ENCODE measurements around the gene NFIB.

Gene NFIB

GRCh38 chr9:14075218-14075617 is 238.7 kb downstream of the NFIB start:
- Histone ChIP-seq H3K4me3 (ENCODE audit: low read length, poor library complexity, severe bottlenecking) (no peak overlapping the region), H3K9me2 (replicated peaks; ENCODE audit: low read depth, low read length) (no peaks in the 10 kb centered on the region), H3K36me3 (ENCODE audit: insufficient read depth, low read length) (no peaks in the 10 kb centered on the region), H4K20me1 (ENCODE audit: insufficient read depth, low read length, poor library complexity, severe bottlenecking) (no peaks in the 10 kb centered on the region), H3K9me3 (ENCODE audit: insufficient read depth, low read depth, low read length) (no peaks in the 10 kb centered on the region), H3K4me2 (ENCODE audit: low read depth, low read length, poor library complexity, severe bottlenecking) (no peak overlapping the region), H3K27me3 (ENCODE audit: insufficient read depth, low read length, poor library complexity, severe bottlenecking) (no peaks in the 10 kb centered on the region), H2AFZ (ENCODE audit: low read length) (no peak overlapping the region), H3K79me2 (ENCODE audit: insufficient read depth, low read length) (no peaks in the 10 kb centered on the region), H3K9ac (ENCODE audit: low read depth, low read length, poor library complexity, severe bottlenecking) (no peak overlapping the region), H3K4me1 (ENCODE audit: insufficient read depth, low read length, poor library complexity, severe bottlenecking) (peaks cover 11% of the 10 kb centered on the region), H3F3A (ENCODE audit: low read depth) (no peaks in the 10 kb centered on the region)
- TF ChIP-seq CTCF (conservative IDR thresholded peaks at IDR 0.05; ENCODE audit: low read length) (no peak), EZH2phosphoT487 (IDR thresholded peaks at IDR 0.05; ENCODE audit: borderline replicate concordance) (no peak)

- Histone ChIP-seq H3K27me3 (ENCODE audit: insufficient read depth, low read length, poor library complexity, severe bottlenecking) (no peaks in the 10 kb centered on the region), H3K9me3 (ENCODE audit: insufficient read depth, low read depth, low read length) (no peaks in the 10 kb centered on the region), H3K9me2 (replicated peaks; ENCODE audit: low read depth, low read length) (no peaks in the 10 kb centered on the region), H3K4me1 (ENCODE audit: insufficient read depth, low read length, poor library complexity, severe bottlenecking) (peaks cover 11% of the 10 kb centered on the region), H3K9ac (ENCODE audit: low read depth, low read length, poor library complexity, severe bottlenecking) (no peak overlapping the region), H2AFZ (ENCODE audit: low read length) (no peak overlapping the region), H4K20me1 (ENCODE audit: insufficient read depth, low read length, poor library complexity, severe bottlenecking) (no peaks in the 10 kb centered on the region), H3K4me2 (ENCODE audit: low read depth, low read length, poor library complexity, severe bottlenecking) (peak overlapping the region; percentile 40), H3K79me2 (ENCODE audit: insufficient read depth, low read length) (no peaks in the 10 kb centered on the region), H3F3A (ENCODE audit: low read depth) (no peaks in the 10 kb centered on the region), H3K4me3 (ENCODE audit: low read length, poor library complexity, severe bottlenecking) (no peak overlapping the region), H3K36me3 (ENCODE audit: insufficient read depth, low read length) (no peaks in the 10 kb centered on the region)
- TF ChIP-seq CTCF (conservative IDR thresholded peaks at IDR 0.05; ENCODE audit: low read length) (no peak), EZH2phosphoT487 (IDR thresholded peaks at IDR 0.05; ENCODE audit: borderline replicate concordance) (no peak)
These were observed 241.1 kb downstream of the NFIB start for GRCh38 chr9:14072850-14073249.

DNA sequence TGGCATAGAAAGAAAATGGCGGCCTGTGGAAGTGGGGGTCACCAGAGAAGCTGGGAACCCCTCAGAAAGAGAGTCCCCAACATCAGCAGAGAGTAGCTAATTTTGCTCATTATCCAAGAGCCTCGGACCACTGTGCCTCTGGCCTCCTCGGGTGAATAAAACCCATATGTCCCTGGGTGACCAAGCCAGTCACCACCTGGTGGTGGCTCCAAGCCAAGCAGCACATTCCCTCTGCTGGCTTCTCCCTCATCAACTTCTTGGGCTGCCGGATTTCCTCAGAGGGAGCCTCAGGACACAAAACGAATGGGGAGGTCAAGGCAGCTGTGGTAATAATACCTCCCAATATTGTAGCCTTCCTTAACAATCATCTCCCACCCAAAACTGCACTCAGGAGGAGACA is 242.5 kb downstream of the NFIB start:
- Histone ChIP-seq H3F3A (ENCODE audit: low read depth) (no peaks in the 10 kb centered on the region), H3K4me1 (ENCODE audit: insufficient read depth, low read length, poor library complexity, severe bottlenecking) (peaks cover 11% of the 10 kb centered on the region), H3K9ac (ENCODE audit: low read depth, low read length, poor library complexity, severe bottlenecking) (no peak overlapping the region), H3K4me2 (ENCODE audit: low read depth, low read length, poor library complexity, severe bottlenecking) (no peak overlapping the region), H3K9me2 (replicated peaks; ENCODE audit: low read depth, low read length) (no peaks in the 10 kb centered on the region), H4K20me1 (ENCODE audit: insufficient read depth, low read length, poor library complexity, severe bottlenecking) (no peaks in the 10 kb centered on the region), H3K9me3 (ENCODE audit: insufficient read depth, low read depth, low read length) (no peaks in the 10 kb centered on the region), H3K36me3 (ENCODE audit: insufficient read depth, low read length) (no peaks in the 10 kb centered on the region), H3K79me2 (ENCODE audit: insufficient read depth, low read length) (no peaks in the 10 kb centered on the region), H2AFZ (ENCODE audit: low read length) (no peak overlapping the region), H3K4me3 (ENCODE audit: low read length, poor library complexity, severe bottlenecking) (no peak overlapping the region), H3K27me3 (ENCODE audit: insufficient read depth, low read length, poor library complexity, severe bottlenecking) (no peaks in the 10 kb centered on the region)
- no peak for TF ChIP-seq EZH2phosphoT487 (IDR thresholded peaks at IDR 0.05; ENCODE audit: borderline replicate concordance)
- TF ChIP-seq CTCF (conservative IDR thresholded peaks at IDR 0.05; ENCODE audit: low read length) = 0 out of 2 replicates have a peak, but pooled peaks have one; percentile 11
